ENCODE results near the gene SH3BGRL. TPM values are rescaled to one million over a fixed set of nuclear protein-coding genes. Genes with fewer than 3 reads are reported as not detected.

The SH3BGRL gene
- total RNA-seq, 1 experiment from 2014 or later: 32.4 TPM

GRCh38 chrX:81215685-81216084 lies 13.8 kb downstream of the SH3BGRL start (continued):
- TF ChIP-seq CTCF (IDR thresholded peaks at IDR 0.05 in 2 of 3, conservative IDR thresholded peaks at IDR 0.05 in 1 of 3; ENCODE audit: borderline replicate concordance in 1 of 3, insufficient read depth in 1 of 3, low read depth in 2 of 3, low read length in 2 of 3) (no peak), ZBTB33 (IDR thresholded peaks at IDR 0.05; ENCODE audit: extremely low read depth, insufficient replicate concordance, low read length) (no peak)

- Histone ChIP-seq H3K4me2 (ENCODE audit: low read length) (no peak overlapping the region), H3K9me2 (ENCODE audit: insufficient read depth) (no peaks in the 10 kb centered on the region), H3K9me3 (ENCODE audit: control insufficient read depth in 1 of 2, insufficient read depth in 1 of 2, low read depth in 1 of 2, low read length in 2 of 2) (no peaks in the 10 kb centered on the region), H3K36me3 (ENCODE audit: control insufficient read depth in 1 of 2, insufficient read depth in 2 of 2, low read length in 2 of 2) (no peaks in the 10 kb centered on the region), H3K4me3 (replicated peaks in 1 of 2; ENCODE audit: low read depth in 1 of 2, low read length in 2 of 2) (no peak overlapping the region), H3K9ac (ENCODE audit: low read length) (no peak overlapping the region), H4K20me1 (ENCODE audit: insufficient read depth) (no peaks in the 10 kb centered on the region), H3K4me1 (ENCODE audit: control insufficient read depth in 1 of 2, insufficient read depth in 2 of 2, low read length in 2 of 2) (no peaks in the 10 kb centered on the region), H3K79me2 (ENCODE audit: insufficient read depth, low read length) (no peaks in the 10 kb centered on the region), H3K27ac (ENCODE audit: low read depth, low read length) (no peak overlapping the region), H2AFZ (ENCODE audit: low read depth, low read length, poor library complexity, severe bottlenecking) (no peak overlapping the region), H3K27me3 (ENCODE audit: insufficient read depth, low read length) (no peaks in the 10 kb centered on the region)
- intact Hi-C loops (cut with micrococcal nuclease): no loop called here
- CTCF ChIA-PET: no interaction called here
- no peak for DNase-seq (ENCODE audit: low read depth, low spot score)
- BruUV-seq (replicated peaks): no TSS peak
- RAD21 ChIA-PET (ENCODE audit: low non-redundant PET in 1 of 2, low total read pairs in 2 of 2, uncharacterized antibody in 2 of 2, unreplicated experiment in 2 of 2): no interaction called here
- ATAC-seq: no peak
- POLR2A ChIA-PET: no interaction called here
- no peak for TF ChIP-seq REST (IDR thresholded peaks at IDR 0.05; ENCODE audit: low read depth)
- no peak for TF ChIP-seq EZH2 (IDR thresholded peaks at IDR 0.05)
- TF ChIP-seq EZH2phosphoT487 (IDR thresholded peaks at IDR 0.05; ENCODE audit: borderline replicate concordance): no peak
- TF ChIP-seq ZFX (IDR thresholded peaks at IDR 0.05): no peak
- no peak for TF ChIP-seq CEBPB (IDR thresholded peaks at IDR 0.05; ENCODE audit: low read depth)
- TF ChIP-seq ZNF274 (IDR thresholded peaks at IDR 0.05; ENCODE audit: low read depth, low read length): no peak
- no peak for TF ChIP-seq JUND (IDR thresholded peaks at IDR 0.05)
- TF ChIP-seq YY1 (IDR thresholded peaks at IDR 0.05; ENCODE audit: extremely low read depth, insufficient replicate concordance, low read depth, low read length): no peak
- TF ChIP-seq SRF (IDR thresholded peaks at IDR 0.05; ENCODE audit: low read depth): no peak
- no peak for TF ChIP-seq TCF7L2 (IDR thresholded peaks at IDR 0.05; ENCODE audit: borderline replicate concordance, extremely low read depth, insufficient read depth, insufficient read length)
- TF ChIP-seq SIN3A (IDR thresholded peaks at IDR 0.05; ENCODE audit: low read depth): no peak
- no peak for TF ChIP-seq ATF3 (IDR thresholded peaks at IDR 0.05)
- TF ChIP-seq POLR2A (IDR thresholded peaks at IDR 0.05; ENCODE audit: borderline replicate concordance, extremely low read depth, insufficient read depth, insufficient read length): no peak
- TF ChIP-seq ZBTB33 (IDR thresholded peaks at IDR 0.05; ENCODE audit: extremely low read depth, insufficient replicate concordance, low read length): no peak
Observed at GRCh38 chrX:81229229-81229628, 27.3 kb downstream of the SH3BGRL start.
